HG03097 (cell line): ENCODE data around the gene OTOG.

Source experiments
- ATAC-seq: cut with Tn5 transposase; IDR thresholded peaks from one replicate; pipeline ENCODE4 v1.9.1; 2021; ENCODE audit not compliant: unreplicated experiment, low FRiP score

Gene OTOG

DNA sequence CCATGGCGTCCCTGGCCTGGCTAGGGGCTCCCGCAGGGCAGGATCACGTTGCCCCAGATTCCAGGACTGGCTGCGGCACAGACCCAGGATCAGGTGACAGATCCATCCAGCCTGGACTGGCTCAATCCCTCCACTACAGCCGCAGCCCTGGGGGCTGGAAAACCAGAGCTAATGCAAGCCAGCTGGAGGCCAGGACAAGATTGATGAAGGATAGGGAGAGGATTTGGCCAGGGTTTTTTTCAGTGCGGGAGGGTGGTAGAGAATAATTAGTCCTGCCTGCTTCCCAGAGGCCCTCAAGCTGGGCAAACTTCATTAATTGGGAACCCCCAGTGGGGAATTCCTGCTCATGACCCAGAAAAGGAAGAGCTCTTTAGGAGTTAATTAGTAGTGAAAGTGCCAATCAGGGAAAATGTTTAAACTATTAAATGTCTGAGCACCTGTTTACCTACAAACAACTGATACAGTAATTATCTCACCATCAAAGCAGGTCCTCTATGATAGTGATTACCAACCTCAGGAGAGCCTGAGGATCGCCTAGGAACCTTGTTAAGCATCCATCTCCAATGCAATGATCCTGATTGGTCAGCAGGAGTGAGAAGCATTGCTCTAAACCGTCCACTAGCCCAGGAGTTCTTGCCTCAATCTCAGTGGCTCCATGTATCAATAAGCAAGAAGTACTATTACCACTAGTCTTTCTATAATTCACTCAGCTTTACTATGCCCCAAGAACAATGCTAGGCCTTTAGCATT, 139.3 kb downstream of the OTOG start:
- no peak for ATAC-seq

DNA sequence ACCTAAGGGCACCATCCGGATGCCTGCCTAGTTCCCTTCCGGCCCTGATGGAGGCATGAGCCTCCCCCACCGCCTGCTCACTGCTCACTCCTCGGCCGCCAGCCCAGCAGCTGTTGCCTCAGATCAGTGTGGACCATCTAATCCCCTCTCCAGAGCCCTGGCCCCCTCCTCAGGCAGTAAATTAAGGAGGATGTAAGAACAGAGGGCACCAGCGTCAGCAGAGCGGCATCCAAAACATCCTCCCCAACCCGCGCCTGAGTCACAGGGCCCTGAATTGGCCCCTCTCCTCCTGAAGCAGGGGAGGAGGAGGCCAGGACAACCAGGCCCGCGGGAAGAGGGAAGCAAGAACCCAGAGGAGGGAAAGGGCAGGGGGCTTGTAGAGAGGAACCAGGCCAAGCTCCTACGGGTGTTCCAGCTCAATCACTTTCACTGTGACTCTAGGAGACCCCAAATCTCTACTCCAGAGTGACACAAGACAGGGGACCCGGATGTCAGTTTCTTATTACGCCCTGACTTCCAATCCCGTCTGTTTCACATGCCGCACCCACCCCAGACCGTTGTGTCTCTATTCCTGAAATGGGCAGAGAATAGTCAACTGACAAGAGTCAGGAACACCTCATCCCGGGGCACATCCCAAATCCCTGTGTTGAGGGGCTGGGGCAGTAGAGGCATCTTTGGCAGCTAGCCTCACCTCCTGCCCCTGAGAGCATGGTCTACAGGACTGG, 141.0 kb downstream of the OTOG start:
- no peak for ATAC-seq

DNA sequence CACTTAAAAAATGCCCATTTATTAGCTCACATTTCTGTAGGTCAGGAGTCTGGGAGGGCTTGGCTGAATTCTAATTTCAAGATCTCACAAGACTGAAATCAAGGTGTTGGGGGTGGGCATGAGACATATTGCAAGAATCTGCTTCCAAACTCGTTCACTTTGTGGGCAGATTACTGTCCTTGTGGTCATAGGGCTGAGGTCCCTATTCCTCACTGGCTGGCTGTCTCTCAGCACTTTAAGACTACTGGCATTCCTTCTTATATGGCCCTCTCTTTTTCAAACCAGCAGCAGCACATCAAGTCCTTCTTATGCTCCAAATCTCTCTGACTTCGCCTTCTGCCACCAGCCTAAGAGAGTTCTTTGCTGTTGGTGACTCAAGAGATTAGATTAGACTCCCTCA, 144.5 kb downstream of the OTOG start:
- no peak for ATAC-seq

DNA sequence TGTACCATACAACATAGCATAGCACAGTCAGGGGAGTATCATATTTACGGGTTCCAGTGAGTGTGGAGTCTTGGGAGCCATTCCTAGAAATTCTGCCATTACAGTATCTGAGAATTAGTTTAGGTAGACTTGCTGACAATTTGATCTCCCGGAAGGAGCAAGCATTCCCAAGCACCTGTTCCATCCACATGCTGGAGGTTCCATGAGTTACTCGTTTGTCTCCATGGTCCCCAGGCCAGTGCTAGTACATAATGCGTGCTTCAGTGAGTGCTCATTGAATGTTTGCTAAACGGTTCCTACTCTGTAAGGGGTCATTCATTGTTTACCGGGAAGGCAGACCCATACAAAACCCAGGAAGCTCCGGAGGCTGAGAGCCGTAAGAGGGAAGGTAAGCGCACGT, 144.9 kb downstream of the OTOG start:
- ATAC-seq, result no peak

DNA sequence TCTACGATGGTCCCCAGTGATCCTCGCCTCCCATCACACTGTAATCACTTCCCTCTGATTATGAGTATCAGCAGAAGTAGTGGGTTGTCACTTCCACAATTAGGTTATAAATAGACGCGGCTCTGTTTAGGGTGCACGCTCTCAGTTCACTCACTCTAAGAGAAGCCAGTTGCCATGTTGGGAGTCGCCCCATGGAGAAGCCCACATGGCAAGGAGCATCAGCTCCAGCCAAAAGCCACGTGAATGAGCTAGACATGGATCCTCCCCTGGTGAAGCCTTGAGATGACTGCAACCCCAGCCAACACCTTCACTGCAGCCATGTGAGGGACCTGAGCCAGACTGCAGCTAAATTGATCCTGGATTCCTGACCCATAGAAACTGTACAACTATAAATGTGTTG, 145.9 kb downstream of the OTOG start:
- ATAC-seq, result no peak

DNA sequence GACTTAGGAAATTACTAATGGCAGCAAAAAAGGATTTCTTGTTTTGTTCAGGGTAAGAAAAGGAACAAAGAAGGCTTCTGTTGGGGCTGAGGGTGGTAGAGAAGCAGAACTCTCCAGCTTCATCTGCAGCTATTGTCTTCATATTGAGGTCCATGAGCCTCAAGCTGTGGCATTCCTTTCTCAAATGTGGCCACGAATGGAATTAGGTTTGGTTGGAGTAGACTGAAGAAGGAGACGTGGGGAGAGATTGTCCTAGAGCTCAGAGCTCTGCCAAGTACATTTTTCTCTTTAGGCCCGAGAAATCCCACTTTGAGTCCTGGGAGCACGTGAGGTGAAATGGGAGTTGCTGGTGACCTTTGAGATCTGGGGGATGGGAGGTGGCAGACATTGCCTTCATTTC, 146.5 kb downstream of the OTOG start:
- no peak for ATAC-seq

DNA sequence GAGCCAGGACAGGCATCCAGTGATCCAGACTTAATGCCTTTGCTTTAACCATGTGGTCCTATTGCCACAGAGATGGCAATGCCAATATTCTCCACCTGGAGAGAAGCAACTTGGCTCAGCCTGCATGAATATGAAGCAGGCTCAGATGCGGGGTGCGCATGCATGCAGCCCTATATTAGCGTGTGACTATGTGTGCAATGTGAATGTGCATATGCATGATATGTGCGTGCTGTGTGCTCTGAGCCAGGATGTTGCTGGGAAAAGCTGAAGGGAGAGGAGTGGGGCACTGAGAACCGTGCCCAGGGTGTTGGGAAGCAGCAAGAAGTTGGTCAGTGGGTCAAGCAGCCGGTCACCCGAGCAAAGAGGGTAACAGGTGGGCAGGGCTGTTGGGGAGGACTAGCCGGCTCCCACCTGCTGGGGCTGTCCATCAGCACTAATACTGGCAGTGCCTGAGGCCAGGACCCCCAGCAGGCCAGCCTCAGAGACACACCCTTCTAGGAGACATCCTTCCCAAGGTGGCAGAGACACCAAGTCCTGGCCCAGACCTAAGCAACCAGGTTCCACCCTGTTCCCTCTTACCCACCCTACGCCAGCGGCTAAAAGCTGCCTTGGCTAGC, 147.5 kb downstream of the OTOG start:
- ATAC-seq, result no peak

DNA sequence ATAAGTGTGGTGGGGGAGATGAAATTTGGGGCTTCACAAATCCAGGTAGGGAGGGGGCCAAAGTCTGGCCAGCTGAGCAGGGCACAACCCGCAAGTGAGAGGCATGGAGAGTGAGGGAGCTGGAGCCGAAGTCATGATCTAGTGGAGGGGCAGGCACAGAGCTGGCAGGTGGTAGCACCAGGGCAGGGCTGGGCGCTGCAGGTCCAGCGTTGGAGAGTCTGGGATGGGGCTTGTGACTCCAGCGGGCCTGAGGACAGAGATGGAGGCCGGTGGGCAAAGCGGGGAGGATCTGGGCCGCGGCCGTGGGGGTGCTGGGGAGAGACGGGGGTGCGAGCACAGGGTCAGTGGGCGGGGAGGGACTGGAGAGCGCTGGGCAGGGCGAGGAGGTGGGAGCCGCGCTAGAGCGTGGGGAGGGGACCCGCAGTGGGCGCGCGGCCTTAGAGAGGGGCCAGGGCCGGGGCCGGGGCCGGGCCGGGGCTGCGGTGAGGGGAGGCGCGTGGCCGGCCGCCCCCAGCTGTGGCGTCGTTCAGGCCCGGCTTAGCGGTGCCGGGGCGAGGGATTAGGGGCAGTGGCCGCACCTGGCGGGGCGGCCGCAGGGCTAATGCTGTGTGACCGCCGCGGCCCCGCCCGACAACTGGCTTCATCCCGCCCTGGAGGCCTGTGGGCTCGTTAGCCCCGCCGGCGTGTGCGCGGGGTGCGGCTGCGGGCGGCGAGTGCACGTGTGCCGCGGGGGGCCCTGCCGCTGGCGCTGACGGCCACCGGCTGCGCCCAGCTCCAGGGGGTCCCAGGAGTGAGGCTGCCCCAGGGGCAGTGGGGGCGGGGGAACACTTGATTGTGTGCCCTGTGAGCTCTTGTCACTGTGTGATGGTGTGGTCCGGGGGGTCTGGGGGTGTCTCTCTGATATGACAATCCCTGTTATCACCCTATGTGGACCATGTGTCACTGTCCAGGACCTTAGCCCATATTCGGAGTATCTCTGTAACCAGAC, 148.7 kb downstream of the OTOG start:
- no peak for ATAC-seq

DNA sequence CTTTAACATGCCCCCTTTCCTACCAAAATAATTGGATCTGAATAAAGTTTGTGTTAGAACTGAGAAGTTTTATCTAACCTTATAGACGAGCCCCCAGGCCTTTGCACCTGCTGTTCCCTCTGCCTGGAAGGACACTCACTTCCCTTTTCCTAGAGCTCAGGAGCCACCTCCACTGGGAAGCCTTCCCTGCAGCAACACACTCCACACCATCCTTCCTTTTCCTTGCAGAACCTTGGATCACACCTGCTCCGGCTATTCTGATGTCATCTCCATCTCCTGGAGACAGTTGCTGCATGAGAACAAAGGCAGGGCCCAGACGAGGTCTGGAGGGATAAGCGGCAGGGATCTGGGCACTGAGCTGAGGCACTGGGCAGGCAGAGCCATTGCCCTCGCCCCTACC, 149.7 kb downstream of the OTOG start:
- ATAC-seq, result no peak
